ENCODE data around the gene PTPRT.

GRCh38 chr20:42887281-42887680 lies 302.4 kb downstream of the PTPRT start:
- TF ChIP-seq CTCF (conservative IDR thresholded peaks at IDR 0.05; ENCODE audit: low read depth in 2 of 2) (no peak), JUNB (IDR thresholded peaks at IDR 0.05; ENCODE audit: unreplicated experiment) (no peak)
